HEK293 (cell line): Measurements from ENCODE around the gene STX16.

Source experiments
- CTCF ChIA-PET: fragments of 350-600 bp; formaldehyde crosslinking; extraction: SDS; loops from one replicate; lab custom pipeline; 2021; ENCODE audit warnings: antibody characterized with exemption; lab: Yijun Ruan, JAX
- POLR2A ChIA-PET: fragments of 300-600 bp; formaldehyde crosslinking; extraction: SDS; loops from one replicate; lab custom pipeline; 2020; ENCODE audit warnings: antibody characterized with exemption, inconsistent platforms; lab: Yijun Ruan, JAX
- H3K27ac ChIP-seq: fragments of 200-500 bp; sonication (Bioruptor generic); 2 replicates; pipeline ENCODE4 v1.5.1; 2014; ENCODE audit warnings: low read depth, low read length, control low read depth, inconsistent platforms; ENCODE audit errors: extremely low read depth
- H3K36me3 ChIP-seq, 2 experiments: fragments of 200-500 bp in 1 of 2; sonication (Bioruptor generic) in 1 of 2; 1 replicate in 1 of 2; 2 replicates in 1 of 2; pipeline ENCODE4 v1.5.1; 2014 to 2017; ENCODE audit warnings: inconsistent platforms in 2 of 2, low read length in 2 of 2; ENCODE audit not compliant: control insufficient read depth in 2 of 2, insufficient read depth in 1 of 2
- H3K4me1 ChIP-seq: fragments of 200-500 bp; sonication (Bioruptor generic); 2 replicates; pipeline ENCODE4 v1.5.1; 2014; ENCODE audit warnings: mild to moderate bottlenecking, low read length, inconsistent platforms; ENCODE audit not compliant: control insufficient read depth, insufficient read depth
- H3K4me3 ChIP-seq: 2 replicates; pipeline ENCODE4 v1.5.1; 2011; ENCODE audit warnings: low read depth, mild to moderate bottlenecking, control low read depth, low read length, moderate library complexity
- H3K9me3 ChIP-seq: fragments of 200-500 bp; sonication (Bioruptor generic); 2 replicates; pipeline ENCODE4 v1.5.1; 2014; ENCODE audit warnings: low read depth, low read length, inconsistent platforms; ENCODE audit not compliant: control insufficient read depth, insufficient read depth
- GLIS2 ChIP-seq: fragments of 450-650 bp; formaldehyde crosslinking; IDR thresholded peaks from 2 replicates; pipeline ENCODE4 v1.5.1; 2016; ENCODE audit warnings: missing biosample characterization, missing genetic modification characterization
- SCRT2 ChIP-seq: fragments of 450-650 bp; formaldehyde crosslinking; IDR thresholded peaks from 2 replicates; pipeline ENCODE4 v1.5.1; 2016; ENCODE audit warnings: missing biosample characterization, missing genetic modification characterization
- ZNF138 ChIP-seq: fragments of 450-650 bp; formaldehyde crosslinking; IDR thresholded peaks from 2 replicates; pipeline ENCODE4 v1.5.1; 2016; ENCODE audit warnings: missing biosample characterization, missing genetic modification characterization, borderline replicate concordance
- ZNF433 ChIP-seq: fragments of 450-650 bp; formaldehyde crosslinking; IDR thresholded peaks from 2 replicates; pipeline ENCODE4 v1.5.1; 2016; ENCODE audit warnings: missing biosample characterization, missing genetic modification characterization, low read depth
- ZNF510 ChIP-seq: fragments of 450-650 bp; formaldehyde crosslinking; IDR thresholded peaks from 2 replicates; pipeline ENCODE4 v1.5.1; 2018; ENCODE audit warnings: mild to moderate bottlenecking, missing genetic modification characterization, missing biosample characterization; ENCODE audit not compliant: insufficient replicate concordance
- ZNF791 ChIP-seq: fragments of 450-650 bp; formaldehyde crosslinking; IDR thresholded peaks from 2 replicates; pipeline ENCODE4 v1.5.1; 2016; ENCODE audit warnings: missing biosample characterization, missing genetic modification characterization
- TF ChIP-seq, protein P1 (sequence below): fragments of 450-650 bp; formaldehyde crosslinking; IDR thresholded peaks from 2 replicates; pipeline ENCODE4 v1.5.1; 2016; ENCODE audit warnings: missing biosample characterization, missing genetic modification characterization
- TF ChIP-seq, protein P2 (sequence below): fragments of 450-650 bp; formaldehyde crosslinking; IDR thresholded peaks from 2 replicates; pipeline ENCODE4 v1.5.1; 2016; ENCODE audit warnings: missing biosample characterization, missing genetic modification characterization, low read depth
- TF ChIP-seq, protein P3 (sequence below): fragments of 450-650 bp; formaldehyde crosslinking; IDR thresholded peaks from 2 replicates; pipeline ENCODE4 v1.5.1; 2016; ENCODE audit warnings: missing biosample characterization, missing genetic modification characterization
- TF ChIP-seq, protein P4 (sequence below): fragments of 450-650 bp; formaldehyde crosslinking; conservative IDR thresholded peaks from 2 replicates; pipeline ENCODE4 v1.5.1; 2016; ENCODE audit warnings: low read depth, missing biosample characterization, missing genetic modification characterization

STX16 gene

DNA sequence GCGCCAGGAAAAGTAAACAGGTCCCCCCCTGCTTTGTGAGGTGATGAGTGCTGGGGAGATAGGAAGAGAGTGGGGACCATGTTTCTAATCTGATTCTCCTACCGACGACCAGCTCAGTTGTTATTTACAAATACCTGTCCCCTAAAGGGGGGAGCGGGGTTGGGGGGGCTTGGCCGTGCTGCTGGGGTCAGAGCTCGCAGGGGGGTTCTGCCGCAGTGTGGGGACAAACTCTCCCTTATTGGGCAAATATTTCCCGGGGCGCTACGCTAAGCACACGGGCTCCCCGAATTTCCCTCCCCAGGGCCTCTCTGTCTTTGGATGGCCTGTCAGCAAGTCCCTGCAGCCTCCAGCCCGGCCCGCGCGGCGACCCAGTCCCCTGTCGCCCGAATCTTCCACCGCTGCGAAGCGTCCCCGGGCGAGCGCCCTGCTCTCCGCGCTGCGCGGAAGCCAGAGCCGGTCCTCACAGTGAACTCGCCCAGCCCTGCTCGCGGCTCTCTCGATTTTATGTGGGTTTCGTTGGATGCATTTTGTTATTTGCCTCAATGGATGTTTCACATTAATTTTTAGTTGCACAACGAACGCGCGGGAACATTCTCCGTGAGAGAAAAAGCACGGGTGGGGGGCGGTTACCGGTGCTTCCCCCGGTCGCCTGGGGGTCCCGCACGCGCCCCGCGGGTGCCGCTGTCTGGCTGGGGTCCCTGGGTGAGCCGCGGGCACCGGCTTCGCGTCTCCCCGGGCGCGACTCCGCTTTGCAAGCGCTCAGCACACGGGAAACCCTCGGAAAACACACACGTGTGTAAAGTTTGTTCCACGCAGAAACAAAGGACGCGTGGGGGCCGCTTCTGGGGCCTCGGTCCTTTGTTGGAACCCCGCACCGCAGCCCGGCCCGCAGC lies 1.5 kb upstream of the STX16 start:
- ChIA-PET POLR2A (interaction anchor here (1.6 kb wide), 1 partner anchor 168 kb away, joined by 10 read pairs; no protein-coding TSS in a partner anchor), CTCF (interaction anchor here (0.6 to 1.6 kb wide), 6 partner anchors 10 to 200 kb away, joined by 3 to 5 read pairs (median 4); no protein-coding TSS in a partner anchor)
- Histone ChIP-seq H3K9me3 (no peaks in the 10 kb centered on the region), H3K36me3 (peaks cover 0 to 3% of the 10 kb centered on the region in 2 experiments; a peak in 1 of 3 replicates), H3K27ac (no peak overlapping the region), H3K4me3 (no peak overlapping the region), H3K4me1 (peaks cover 5% of the 10 kb centered on the region)
- TF ChIP-seq ZNF791 = no peak
- TF ChIP-seq, all 188 proteins: peak for 0

DNA sequence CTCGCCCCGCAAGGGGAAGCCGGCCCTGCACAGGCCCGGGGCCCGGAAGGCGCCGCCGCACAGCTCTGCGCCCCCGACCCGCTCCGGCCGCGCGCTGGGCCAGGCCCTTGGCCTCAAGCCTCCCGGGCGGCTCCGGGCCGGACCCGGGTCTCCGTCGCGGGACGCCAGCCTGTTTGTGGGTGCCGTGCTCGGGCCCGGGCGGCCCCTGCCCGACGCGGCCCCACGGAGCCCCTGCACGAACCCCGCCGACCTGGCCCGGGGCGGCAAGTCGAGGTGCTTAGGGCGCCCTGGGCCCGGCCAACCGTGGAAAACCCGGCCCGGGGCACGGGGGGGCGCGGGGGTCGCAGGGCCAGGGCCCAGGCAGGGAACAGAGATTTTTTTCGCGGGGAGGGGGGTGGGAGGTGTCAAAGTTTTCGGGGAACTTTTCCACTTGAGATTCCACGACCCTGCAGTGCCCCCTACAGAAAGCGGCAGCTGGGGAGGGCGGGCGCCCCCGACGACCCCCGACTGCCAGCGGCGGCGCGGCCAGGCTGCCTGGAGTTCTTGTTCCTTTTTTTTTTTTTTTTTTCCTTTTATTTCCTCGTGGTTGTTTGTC lies 805 bp upstream of the STX16 start:
- CTCF ChIA-PET = interaction anchor here (0.6 to 1.7 kb wide), 8 partner anchors 11 to 204 kb away, joined by 3 to 7 read pairs (median 4); no protein-coding TSS in a partner anchor
- TF ChIP-seq ZNF138 (tag by site-specific recombination) (no peak), SCRT2 (tag by site-specific recombination) (no peak), ZNF510 (tag by site-specific recombination) (no peak), ZNF433 (no peak)
- TF ChIP-seq, protein P1, sequence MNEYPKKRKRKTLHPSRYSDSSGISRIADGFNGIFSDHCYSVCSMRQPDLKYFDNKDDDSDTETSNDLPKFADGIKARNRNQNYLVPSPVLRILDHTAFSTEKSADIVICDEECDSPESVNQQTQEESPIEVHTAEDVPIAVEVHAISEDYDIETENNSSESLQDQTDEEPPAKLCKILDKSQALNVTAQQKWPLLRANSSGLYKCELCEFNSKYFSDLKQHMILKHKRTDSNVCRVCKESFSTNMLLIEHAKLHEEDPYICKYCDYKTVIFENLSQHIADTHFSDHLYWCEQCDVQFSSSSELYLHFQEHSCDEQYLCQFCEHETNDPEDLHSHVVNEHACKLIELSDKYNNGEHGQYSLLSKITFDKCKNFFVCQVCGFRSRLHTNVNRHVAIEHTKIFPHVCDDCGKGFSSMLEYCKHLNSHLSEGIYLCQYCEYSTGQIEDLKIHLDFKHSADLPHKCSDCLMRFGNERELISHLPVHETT (tag by site-specific recombination) = no peak
- TF ChIP-seq, protein P2, sequence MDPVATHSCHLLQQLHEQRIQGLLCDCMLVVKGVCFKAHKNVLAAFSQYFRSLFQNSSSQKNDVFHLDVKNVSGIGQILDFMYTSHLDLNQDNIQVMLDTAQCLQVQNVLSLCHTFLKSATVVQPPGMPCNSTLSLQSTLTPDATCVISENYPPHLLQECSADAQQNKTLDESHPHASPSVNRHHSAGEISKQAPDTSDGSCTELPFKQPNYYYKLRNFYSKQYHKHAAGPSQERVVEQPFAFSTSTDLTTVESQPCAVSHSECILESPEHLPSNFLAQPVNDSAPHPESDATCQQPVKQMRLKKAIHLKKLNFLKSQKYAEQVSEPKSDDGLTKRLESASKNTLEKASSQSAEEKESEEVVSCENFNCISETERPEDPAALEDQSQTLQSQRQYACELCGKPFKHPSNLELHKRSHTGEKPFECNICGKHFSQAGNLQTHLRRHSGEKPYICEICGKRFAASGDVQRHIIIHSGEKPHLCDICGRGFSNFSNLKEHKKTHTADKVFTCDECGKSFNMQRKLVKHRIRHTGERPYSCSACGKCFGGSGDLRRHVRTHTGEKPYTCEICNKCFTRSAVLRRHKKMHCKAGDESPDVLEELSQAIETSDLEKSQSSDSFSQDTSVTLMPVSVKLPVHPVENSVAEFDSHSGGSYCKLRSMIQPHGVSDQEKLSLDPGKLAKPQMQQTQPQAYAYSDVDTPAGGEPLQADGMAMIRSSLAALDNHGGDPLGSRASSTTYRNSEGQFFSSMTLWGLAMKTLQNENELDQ (tag by site-specific recombination) = no peak
- TF ChIP-seq, protein P3, sequence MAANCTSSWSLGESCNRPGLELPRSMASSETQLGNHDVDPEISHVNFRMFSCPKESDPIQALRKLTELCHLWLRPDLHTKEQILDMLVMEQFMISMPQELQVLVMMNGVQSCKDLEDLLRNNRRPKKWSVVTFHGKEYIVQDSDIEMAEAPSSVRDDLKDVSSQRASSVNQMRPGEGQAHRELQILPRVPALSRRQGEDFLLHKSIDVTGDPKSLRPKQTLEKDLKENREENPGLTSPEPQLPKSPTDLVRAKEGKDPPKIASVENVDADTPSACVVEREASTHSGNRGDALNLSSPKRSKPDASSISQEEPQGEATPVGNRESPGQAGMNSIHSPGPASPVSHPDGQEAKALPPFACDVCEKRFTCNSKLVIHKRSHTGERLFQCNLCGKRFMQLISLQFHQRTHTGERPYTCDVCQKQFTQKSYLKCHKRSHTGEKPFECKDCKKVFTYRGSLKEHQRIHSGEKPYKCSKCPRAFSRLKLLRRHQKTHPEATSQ (tag by site-specific recombination) = no peak
- Histone ChIP-seq H3K4me3 (peak overlapping the region; percentile 99), H3K27ac (peak overlapping the region; percentile 65; the same call in 1 of the 2 replicates), H3K36me3 (peaks cover 0 to 6% of the 10 kb centered on the region in 2 experiments; a peak in 1 of 3 replicates), H3K9me3 (no peaks in the 10 kb centered on the region), H3K4me1 (peaks cover 6% of the 10 kb centered on the region)
- POLR2A ChIA-PET = interaction anchor here (0.9 to 1.7 kb wide), 10 partner anchors 8 to 382 kb away, joined by 3 to 11 read pairs (median 6); partner anchors contain the start of genes ATP5F1E and VAPB

DNA sequence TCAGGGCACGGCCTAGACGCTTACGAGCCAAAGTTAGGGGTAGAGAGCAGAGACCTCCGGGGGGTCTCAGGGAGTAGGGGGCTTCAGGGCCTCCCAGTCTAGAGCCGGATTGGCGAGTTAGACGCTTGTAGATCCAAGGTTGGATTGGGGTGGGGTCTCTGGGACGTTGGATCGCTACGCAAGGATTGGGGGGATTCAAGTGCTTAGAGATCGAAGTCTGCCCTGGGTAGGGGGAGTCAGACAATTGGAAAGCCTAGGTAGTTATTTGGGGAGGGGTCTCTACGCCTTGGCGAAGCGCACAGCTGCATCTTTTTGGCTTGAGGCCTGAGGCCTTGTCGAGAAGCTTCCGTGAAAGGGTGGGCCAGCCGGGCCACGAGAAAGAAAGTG lies 469 bp downstream of the STX16 start:
- peaks cover 0 to 8% of the 10 kb centered on the region in 2 experiments; a peak in 1 of 3 replicates for H3K36me3 ChIP-seq
- TF ChIP-seq, protein P4, sequence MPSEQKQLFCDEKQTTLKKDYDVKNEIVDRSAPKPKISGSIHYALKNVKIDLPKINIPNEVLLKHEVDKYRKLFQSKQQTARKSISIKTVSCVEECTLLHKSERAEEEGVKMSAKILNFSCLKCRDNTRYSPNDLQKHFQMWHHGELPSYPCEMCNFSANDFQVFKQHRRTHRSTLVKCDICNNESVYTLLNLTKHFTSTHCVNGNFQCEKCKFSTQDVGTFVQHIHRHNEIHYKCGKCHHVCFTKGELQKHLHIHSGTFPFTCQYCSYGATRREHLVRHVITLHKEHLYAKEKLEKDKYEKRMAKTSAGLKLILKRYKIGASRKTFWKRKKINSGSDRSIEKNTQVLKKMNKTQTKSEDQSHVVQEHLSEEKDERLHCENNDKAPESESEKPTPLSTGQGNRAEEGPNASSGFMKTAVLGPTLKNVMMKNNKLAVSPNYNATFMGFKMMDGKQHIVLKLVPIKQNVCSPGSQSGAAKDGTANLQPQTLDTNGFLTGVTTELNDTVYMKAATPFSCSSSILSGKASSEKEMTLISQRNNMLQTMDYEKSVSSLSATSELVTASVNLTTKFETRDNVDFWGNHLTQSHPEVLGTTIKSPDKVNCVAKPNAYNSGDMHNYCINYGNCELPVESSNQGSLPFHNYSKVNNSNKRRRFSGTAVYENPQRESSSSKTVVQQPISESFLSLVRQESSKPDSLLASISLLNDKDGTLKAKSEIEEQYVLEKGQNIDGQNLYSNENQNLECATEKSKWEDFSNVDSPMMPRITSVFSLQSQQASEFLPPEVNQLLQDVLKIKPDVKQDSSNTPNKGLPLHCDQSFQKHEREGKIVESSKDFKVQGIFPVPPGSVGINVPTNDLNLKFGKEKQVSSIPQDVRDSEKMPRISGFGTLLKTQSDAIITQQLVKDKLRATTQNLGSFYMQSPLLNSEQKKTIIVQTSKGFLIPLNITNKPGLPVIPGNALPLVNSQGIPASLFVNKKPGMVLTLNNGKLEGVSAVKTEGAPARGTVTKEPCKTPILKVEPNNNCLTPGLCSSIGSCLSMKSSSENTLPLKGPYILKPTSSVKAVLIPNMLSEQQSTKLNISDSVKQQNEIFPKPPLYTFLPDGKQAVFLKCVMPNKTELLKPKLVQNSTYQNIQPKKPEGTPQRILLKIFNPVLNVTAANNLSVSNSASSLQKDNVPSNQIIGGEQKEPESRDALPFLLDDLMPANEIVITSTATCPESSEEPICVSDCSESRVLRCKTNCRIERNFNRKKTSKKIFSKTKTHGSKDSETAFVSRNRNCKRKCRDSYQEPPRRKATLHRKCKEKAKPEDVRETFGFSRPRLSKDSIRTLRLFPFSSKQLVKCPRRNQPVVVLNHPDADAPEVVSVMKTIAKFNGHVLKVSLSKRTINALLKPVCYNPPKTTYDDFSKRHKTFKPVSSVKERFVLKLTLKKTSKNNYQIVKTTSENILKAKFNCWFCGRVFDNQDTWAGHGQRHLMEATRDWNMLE (tag by site-specific recombination) = no peak
- 0 out of 2 replicates have a peak, but pooled peaks have one; percentile 14 for TF ChIP-seq GLIS2 (tag by site-specific recombination)
- peaks cover 6% of the 10 kb centered on the region for H3K4me1 ChIP-seq
- POLR2A ChIA-PET = interaction anchor here (0.5 to 1.7 kb wide), 15 partner anchors 8 to 380 kb away, joined by 3 to 11 read pairs (median 6); partner anchors contain the start of genes ATP5F1E and VAPB
- H3K9me3 ChIP-seq = no peaks in the 10 kb centered on the region
- CTCF ChIA-PET = interaction anchor here (0.6 to 1.7 kb wide), 10 partner anchors 8 to 660 kb away, joined by 3 to 7 read pairs (median 3); no protein-coding TSS in a partner anchor
- peak overlapping the region; percentile 65 for H3K27ac ChIP-seq
- peak overlapping the region; percentile 99 for H3K4me3 ChIP-seq
